Common myeloid progenitor, CD34-positive (primary cell): ENCODE data around the gene C2CD2.

Experiments
- CTCF ChIA-PET: fragments of 350-600 bp; sonication (Branson Sonifier 250); formaldehyde crosslinking; loops from one replicate; lab custom pipeline; 2021; ENCODE audit warnings: antibody characterized with exemption; lab: Charles Lee
- POLR2A ChIA-PET: fragments of 350-600 bp; sonication (Branson Sonifier 250); formaldehyde crosslinking; loops from one replicate; lab custom pipeline; 2021; ENCODE audit warnings: antibody characterized with exemption; lab: Charles Lee
- DNase-seq, 3 donors: peaks; one replicate each; pipeline versions ENCODE4 v3.0.0 to v3.0.0-alpha.2; 2013
- H3K27ac ChIP-seq, 2 experiments: 1 replicate in 1 of 2; 2 replicates in 1 of 2; pipeline ENCODE4 v1.7.0; 2013; ENCODE audit warnings: inconsistent platforms in 2 of 2, low read length in 2 of 2, mild to moderate bottlenecking in 2 of 2, low read depth in 1 of 2, moderate library complexity in 1 of 2; ENCODE audit not compliant: severe bottlenecking in 2 of 2, insufficient read depth in 1 of 2, poor library complexity in 1 of 2
- H3K27me3 ChIP-seq, 5 experiments: replicated peaks in 2 of 5; 1 replicate in 3 of 5; 2 replicates in 2 of 5; pipeline versions ENCODE4 v1.6.1 to v1.7.0; 2013; ENCODE audit warnings: low read length in 4 of 5, mild to moderate bottlenecking in 2 of 5, moderate library complexity in 2 of 5, inconsistent platforms in 1 of 5; ENCODE audit not compliant: insufficient read depth in 5 of 5, control insufficient read depth in 4 of 5
- H3K36me3 ChIP-seq, 4 experiments: 1 replicate in 2 of 4; 2 replicates in 2 of 4; pipeline versions ENCODE4 v1.6.1 to v1.7.0; 2013; ENCODE audit warnings: low read length in 3 of 4, control low read depth in 1 of 4, mild to moderate bottlenecking in 1 of 4; ENCODE audit not compliant: control insufficient read depth in 4 of 4, insufficient read depth in 4 of 4
- H3K4me1 ChIP-seq, 4 experiments: 1 replicate in 3 of 4; 2 replicates in 1 of 4; pipeline versions ENCODE4 v1.6.1 to v1.7.1; 2013; ENCODE audit warnings: low read length in 3 of 4, mild to moderate bottlenecking in 3 of 4, control low read depth in 1 of 4, inconsistent platforms in 1 of 4, moderate library complexity in 1 of 4; ENCODE audit not compliant: control insufficient read depth in 4 of 4, insufficient read depth in 4 of 4; ENCODE audit errors: control extremely low read depth in 1 of 4
- H3K4me3 ChIP-seq, 7 experiments: 1 replicate in 4 of 7; 2 replicates in 3 of 7; pipeline versions ENCODE4 v1.5.1 to v1.7.0; 2013; ENCODE audit warnings: mild to moderate bottlenecking in 7 of 7, low read length in 6 of 7, moderate library complexity in 6 of 7, inconsistent platforms in 2 of 7, low read depth in 2 of 7, control low read depth in 1 of 7; ENCODE audit not compliant: insufficient read depth in 4 of 7, control insufficient read depth in 1 of 7; ENCODE audit errors: extremely low read depth in 1 of 7
- H3K9me3 ChIP-seq, 5 experiments: 1 replicate in 4 of 5; 2 replicates in 1 of 5; pipeline versions ENCODE4 v1.6.1 to v1.7.1; 2013; ENCODE audit warnings: low read length in 4 of 5, mild to moderate bottlenecking in 2 of 5, inconsistent platforms in 1 of 5, low read depth in 1 of 5, moderate library complexity in 1 of 5; ENCODE audit not compliant: control insufficient read depth in 4 of 5, insufficient read depth in 2 of 5; ENCODE audit errors: control extremely low read depth in 1 of 5
- WGBS: methylation state at CpG from one replicate; pipeline ENCODE4 v1.1.5; 2013; ENCODE audit not compliant: insufficient coverage; 5-methylcytosine and 5-hydroxymethylcytosine counted together

C2CD2 gene

GRCh38 chr21:41907496-41908258 is 46.1 kb downstream of the C2CD2 start:
- CTCF ChIA-PET = interaction anchor here (0.9 kb wide), 1 partner anchor 23 kb away, joined by 3 read pairs; no protein-coding TSS in a partner anchor
- WGBS = 96% methylated on average over 36 of the region's 36 CpGs

GRCh38 chr21:41906770-41907169 is 47.0 kb downstream of the C2CD2 start:
- CTCF ChIA-PET = no interaction called here
- POLR2A ChIA-PET = no interaction called here
- Histone ChIP-seq H3K4me1 (no peaks in the 10 kb centered on the region), H3K27me3 (no peaks in the 10 kb centered on the region), H3K27ac (no peak overlapping the region), H3K4me3 (no peak overlapping the region), H3K9me3 (no peaks in the 10 kb centered on the region), H3K36me3 (peaks cover 30 to 87% (median 66%) of the 10 kb centered on the region in 4 experiments)
- DNase-seq = no peak
- WGBS = 97% methylated on average over 14 of the region's 14 CpGs

More at GRCh38 chr21:41907496-41908258, 46.1 kb downstream of the C2CD2 start:
- H3K27me3 ChIP-seq = no peaks in the 10 kb centered on the region
- H3K27ac ChIP-seq = no peak overlapping the region
- no peaks in the 10 kb centered on the region for H3K9me3 ChIP-seq
- H3K4me1 ChIP-seq = no peaks in the 10 kb centered on the region
- H3K36me3 ChIP-seq = peaks cover 29 to 84% (median 62%) of the 10 kb centered on the region in 4 experiments
- H3K4me3 ChIP-seq = no peak overlapping the region
- POLR2A ChIA-PET = interaction anchor here (0.6 kb wide), 1 partner anchor 9 kb away, joined by 3 read pairs; no protein-coding TSS in a partner anchor
- DNase-seq = no peak

- ChIA-PET POLR2A (no interaction called here), CTCF (interaction anchor here (1.1 to 1.5 kb wide), 4 partner anchors 15 to 214 kb away, joined by 3 to 5 read pairs (median 4); no protein-coding TSS in a partner anchor)
- WGBS = 87% methylated on average over 23 of the region's 23 CpGs
- peaks cover 30 to 84% (median 62%) of the 10 kb centered on the region in 4 experiments for H3K36me3 ChIP-seq
- no peak overlapping the region for H3K27ac ChIP-seq
- peaks cover 0 to 11% (median 7%) of the 10 kb centered on the region in 4 experiments for H3K4me1 ChIP-seq
- no peaks in the 10 kb centered on the region for H3K9me3 ChIP-seq
- no peak overlapping the region for H3K4me3 ChIP-seq
- DNase-seq = no peak
- H3K27me3 ChIP-seq = no peaks in the 10 kb centered on the region
Observed at GRCh38 chr21:41903559-41904351, 50.1 kb downstream of the C2CD2 start.

- Histone ChIP-seq H3K36me3 (peaks cover 29 to 84% (median 61%) of the 10 kb centered on the region in 4 experiments), H3K27ac (no peak overlapping the region), H3K4me3 (no peak overlapping the region), H3K4me1 (peaks cover 0 to 15% (median 8%) of the 10 kb centered on the region in 4 experiments), H3K27me3 (no peaks in the 10 kb centered on the region), H3K9me3 (no peaks in the 10 kb centered on the region)
- DNase-seq = no peak
- CTCF ChIA-PET = interaction anchor here (0.9 to 1.9 kb wide), 5 partner anchors 8 to 67 kb away, joined by 3 to 5 read pairs (median 4); no protein-coding TSS in a partner anchor
- WGBS = 97% methylated on average over 7 of the region's 8 CpGs
- POLR2A ChIA-PET = no interaction called here
Observed at GRCh38 chr21:41902946-41903345, 50.9 kb downstream of the C2CD2 start.

GRCh38 chr21:41901782-41902181 is 52.0 kb downstream of the C2CD2 start:
- WGBS = 100% methylated on average over 2 of the region's 3 CpGs
- Histone ChIP-seq H3K4me3 (no peak overlapping the region), H3K27ac (no peak overlapping the region), H3K9me3 (no peaks in the 10 kb centered on the region), H3K27me3 (no peaks in the 10 kb centered on the region), H3K36me3 (peaks cover 24 to 77% (median 53%) of the 10 kb centered on the region in 4 experiments), H3K4me1 (peaks cover 0 to 23% (median 10%) of the 10 kb centered on the region in 4 experiments)
- no peak for DNase-seq
- ChIA-PET CTCF (interaction anchor here (0.8 to 1.9 kb wide), 3 partner anchors 9 to 66 kb away, joined by 3 to 5 read pairs (median 3); no protein-coding TSS in a partner anchor), POLR2A (no interaction called here)

GRCh38 chr21:41901099-41901498 is 52.7 kb downstream of the C2CD2 start:
- no peak for DNase-seq
- 96% methylated on average over 5 of the region's 12 CpGs for WGBS
- Histone ChIP-seq H3K27me3 (no peaks in the 10 kb centered on the region), H3K9me3 (no peaks in the 10 kb centered on the region), H3K4me1 (peaks cover 0 to 26% (median 15%) of the 10 kb centered on the region in 4 experiments), H3K27ac (no peak overlapping the region), H3K4me3 (no peak overlapping the region), H3K36me3 (peaks cover 23 to 77% (median 49%) of the 10 kb centered on the region in 4 experiments)
- ChIA-PET CTCF (interaction anchor here (1.9 kb wide), 1 partner anchor 9 kb away, joined by 5 read pairs; no protein-coding TSS in a partner anchor), POLR2A (no interaction called here)
